Dendritic cell treated with granulocyte-macrophage colony-stimulating factor and Interleukin-4, amounts not matched to agents 40 ng/mL and 50 ng/mL, for 4 days (primary cell): ENCODE data around the gene ANKRD28.
"Not testable (repeated sequence)": the region's sequence is repeated elsewhere in the genome, so short reads cannot be mapped to it uniquely, and the experiment has no call there.

Experiments
- H3K27ac Mint-ChIP-seq: one replicate; pipeline ENCODE4 v1.8.0; 2022; ENCODE audit warnings: mild to moderate bottlenecking, mixed read lengths
- H3K27me3 Mint-ChIP-seq: one replicate; pipeline ENCODE4 v1.8.0; 2022; ENCODE audit warnings: mild to moderate bottlenecking, mixed read lengths
- H3K36me3 Mint-ChIP-seq: one replicate; pipeline ENCODE4 v1.8.0; 2022; ENCODE audit warnings: low read depth, mixed read lengths
- H3K4me1 Mint-ChIP-seq: one replicate; pipeline ENCODE4 v1.8.0; 2022; ENCODE audit warnings: low read depth, mixed read lengths
- H3K4me3 Mint-ChIP-seq: one replicate; pipeline ENCODE4 v1.8.0; 2022; ENCODE audit warnings: mild to moderate bottlenecking, moderate library complexity, mixed read lengths
- H3K9me3 Mint-ChIP-seq: one replicate; pipeline ENCODE4 v1.8.0; 2022; ENCODE audit warnings: mixed read lengths
- intact Hi-C: fragments of 100-400 bp; cut with micrococcal nuclease; formaldehyde crosslinking; loops from one replicate; pipeline ENCODE4 v1.15.0; 2022

Gene ANKRD28

DNA sequence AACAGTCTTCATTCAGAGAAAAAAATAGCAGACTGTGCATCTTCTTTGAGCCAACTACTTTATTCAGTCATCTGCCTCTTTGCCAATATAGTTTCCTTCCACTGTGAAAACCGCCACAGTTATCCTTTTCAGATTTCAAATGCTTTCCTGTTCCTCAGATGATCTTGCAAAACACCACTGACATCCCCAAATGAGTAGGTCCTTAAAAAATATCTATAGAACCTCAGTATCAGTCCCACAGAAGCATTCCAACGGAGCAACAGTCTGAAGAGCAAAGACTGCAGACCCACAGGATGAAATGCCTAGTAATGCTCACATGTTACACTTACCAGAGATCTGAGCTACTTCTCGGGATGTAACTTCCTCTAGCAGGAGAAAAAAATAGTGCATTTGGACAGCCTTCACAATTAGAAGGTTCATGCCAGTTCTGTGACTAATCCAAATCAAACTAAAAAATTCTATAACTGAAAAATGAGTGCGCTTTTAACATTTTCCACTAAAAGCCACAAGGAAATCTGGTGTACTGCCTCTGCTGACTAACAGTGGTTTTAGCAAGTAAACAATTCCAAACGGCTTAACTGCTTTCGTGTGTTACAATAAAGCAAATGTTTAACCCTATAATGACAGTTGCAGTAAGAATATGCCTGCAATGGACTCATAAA lies at the start of gene ANKRD28:
TSS of gene ANKRD28 (minus strand) at position 338 of the 662 bp plus-strand sequence. CDS start 1,458 bp downstream, outside the sequence.
- H3K4me1 Mint-ChIP-seq = peaks cover 45% of the 10 kb centered on the region
- H3K4me3 Mint-ChIP-seq = peak within 1 kb of the TSS; percentile 72
- no peaks in the 10 kb centered on the region for H3K27me3 Mint-ChIP-seq
- H3K27ac Mint-ChIP-seq = peak within 1 kb of the TSS; percentile 90
- H3K9me3 Mint-ChIP-seq = peaks cover 4% of the 10 kb centered on the region
- intact Hi-C loops = no loop called here
- H3K36me3 Mint-ChIP-seq = no peaks in the 10 kb centered on the region

DNA sequence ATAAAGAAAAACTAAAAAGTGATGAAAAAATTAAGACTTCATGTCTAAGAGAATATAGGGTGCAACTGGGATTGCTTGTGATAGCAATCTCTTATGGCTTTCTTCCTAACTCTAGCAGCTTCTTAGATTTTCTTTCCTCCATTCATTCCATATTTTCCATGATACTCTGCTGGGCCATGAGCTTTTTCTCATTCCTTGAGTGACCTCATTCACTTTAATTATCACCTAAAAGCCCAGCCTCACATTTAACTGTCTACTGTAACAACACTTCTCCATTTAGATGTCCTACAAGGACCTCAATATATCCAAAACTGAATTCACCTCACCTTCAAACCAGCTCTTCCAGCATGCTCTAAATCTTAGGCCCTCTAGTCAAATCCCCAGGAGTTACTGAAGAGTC lies 49.5 kb upstream of the ANKRD28 start:
- H3K27ac Mint-ChIP-seq = no peak overlapping the region
- H3K36me3 Mint-ChIP-seq = no peaks in the 10 kb centered on the region
- no peak overlapping the region for H3K4me3 Mint-ChIP-seq
- H3K27me3 Mint-ChIP-seq = no peaks in the 10 kb centered on the region
- H3K9me3 Mint-ChIP-seq = no peaks in the 10 kb centered on the region
- H3K4me1 Mint-ChIP-seq = no peaks in the 10 kb centered on the region
- intact Hi-C loops = no loop called here

DNA sequence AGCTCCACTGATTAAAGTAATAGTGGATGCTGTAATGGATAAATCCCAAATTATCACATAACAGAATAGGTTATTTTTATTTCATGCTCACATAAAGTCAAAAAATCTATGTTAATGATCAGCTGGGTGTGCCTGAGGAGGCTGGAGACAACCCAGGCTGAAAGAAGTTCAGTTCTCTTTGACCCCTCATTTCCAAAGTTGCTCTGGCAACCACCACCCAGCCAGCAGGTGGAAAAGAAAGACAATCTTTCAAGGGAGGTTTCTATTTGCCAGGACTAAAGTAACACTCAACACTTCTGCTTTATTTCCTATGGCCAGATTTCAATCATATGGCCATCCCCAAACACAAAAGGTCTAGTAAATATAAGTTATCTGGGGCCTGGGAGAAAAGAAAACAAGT lies 48.8 kb upstream of the ANKRD28 start:
- Mint-ChIP-seq H3K27me3 (no peaks in the 10 kb centered on the region), H3K36me3 (no peaks in the 10 kb centered on the region), H3K4me3 (no peak overlapping the region), H3K27ac (no peak overlapping the region), H3K9me3 (peaks cover under 1% of the 10 kb centered on the region), H3K4me1 (no peaks in the 10 kb centered on the region)
- intact Hi-C loops = no loop called here

DNA sequence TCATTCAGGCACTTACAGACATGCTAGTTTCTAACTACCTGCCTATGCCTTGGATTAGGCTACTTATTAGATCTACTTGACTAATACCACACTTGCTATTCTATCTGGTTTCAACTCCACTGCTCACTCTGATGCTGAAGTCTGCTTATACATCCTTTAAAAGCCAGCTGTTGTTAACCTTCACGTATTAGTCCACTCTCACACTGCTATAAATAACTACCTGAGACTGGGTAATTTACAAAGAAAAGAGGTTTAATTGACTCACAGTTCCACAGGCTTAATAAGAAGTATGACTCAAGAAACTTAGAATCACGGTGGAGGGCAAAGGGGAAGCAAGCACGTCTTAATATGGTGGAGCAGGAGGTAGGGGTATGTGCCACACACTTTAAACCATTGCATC lies 47.7 kb upstream of the ANKRD28 start:
- Mint-ChIP-seq H3K9me3 (peaks cover 12% of the 10 kb centered on the region), H3K36me3 (no peaks in the 10 kb centered on the region), H3K4me3 (no peak overlapping the region), H3K4me1 (no peaks in the 10 kb centered on the region), H3K27ac (no peak overlapping the region), H3K27me3 (no peaks in the 10 kb centered on the region)
- intact Hi-C loops = no loop called here

DNA sequence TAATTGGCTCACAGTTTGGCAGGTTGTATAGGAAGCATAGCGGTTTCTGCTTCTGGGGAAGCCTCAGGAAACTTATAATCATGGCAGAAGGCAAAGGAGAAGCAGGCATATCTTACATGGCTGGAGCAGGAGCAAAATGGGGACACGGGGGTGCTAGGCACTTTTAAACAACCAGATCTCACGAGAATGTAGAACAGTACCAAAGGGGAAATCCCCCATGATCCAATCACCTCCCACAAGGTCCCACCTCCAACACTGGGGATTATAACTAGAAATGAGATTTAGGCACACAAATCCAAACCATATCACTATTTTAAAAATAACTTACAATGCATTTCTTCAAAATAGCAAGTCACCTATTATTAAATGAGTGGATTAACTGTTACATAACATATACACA lies 47.1 kb upstream of the ANKRD28 start:
- no peak overlapping the region for H3K27ac Mint-ChIP-seq
- no peaks in the 10 kb centered on the region for H3K4me1 Mint-ChIP-seq
- no peak overlapping the region for H3K4me3 Mint-ChIP-seq
- H3K9me3 Mint-ChIP-seq = peaks cover 18% of the 10 kb centered on the region
- no peaks in the 10 kb centered on the region for H3K27me3 Mint-ChIP-seq
- intact Hi-C loops = no loop called here
- H3K36me3 Mint-ChIP-seq = no peaks in the 10 kb centered on the region

DNA sequence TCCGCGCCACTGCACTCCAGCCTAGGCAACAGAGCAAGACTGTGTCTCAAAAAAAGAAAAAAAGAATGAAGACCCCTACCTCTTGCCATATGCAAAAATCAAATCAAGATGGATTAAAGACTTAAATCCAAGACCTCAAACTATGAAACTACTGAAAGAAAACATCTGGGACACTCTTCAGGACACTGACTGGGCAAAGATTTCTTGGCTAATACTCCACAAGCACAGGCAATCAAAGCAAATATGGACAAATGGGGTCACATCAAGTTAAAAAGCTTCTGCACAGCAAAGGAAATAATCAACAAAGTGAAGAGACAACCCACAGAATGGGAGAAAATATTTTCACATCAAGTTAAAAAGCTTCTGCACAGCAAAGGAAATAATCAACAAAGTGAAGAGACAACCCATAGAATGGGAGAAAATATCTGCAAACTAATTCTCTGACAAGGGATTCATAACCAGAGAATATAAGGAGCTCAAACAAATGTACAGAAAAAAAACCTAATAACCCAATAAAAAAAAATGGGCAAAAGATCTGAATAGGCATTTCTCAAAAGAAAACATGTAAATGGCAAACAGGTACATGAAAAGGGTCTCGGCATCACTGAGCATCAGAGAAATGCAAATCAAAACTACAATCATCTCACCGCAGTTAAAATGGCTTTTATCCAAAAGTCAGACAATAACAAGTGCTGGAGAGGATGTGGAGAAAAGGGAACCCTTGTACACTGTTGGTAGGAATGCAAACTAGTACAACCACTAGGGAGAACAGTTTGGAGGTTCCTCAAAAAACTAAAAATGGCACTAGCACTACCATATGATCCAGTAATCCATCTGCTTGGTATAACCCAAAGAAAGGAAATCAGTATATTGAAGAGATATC lies 43.6 kb upstream of the ANKRD28 start:
- H3K27me3 Mint-ChIP-seq, H3K4me3 Mint-ChIP-seq, H3K27ac Mint-ChIP-seq, H3K4me1 Mint-ChIP-seq, H3K36me3 Mint-ChIP-seq, intact Hi-C loops: not testable (repeated sequence)
- H3K9me3 Mint-ChIP-seq = peaks cover 26% of the 10 kb centered on the region

DNA sequence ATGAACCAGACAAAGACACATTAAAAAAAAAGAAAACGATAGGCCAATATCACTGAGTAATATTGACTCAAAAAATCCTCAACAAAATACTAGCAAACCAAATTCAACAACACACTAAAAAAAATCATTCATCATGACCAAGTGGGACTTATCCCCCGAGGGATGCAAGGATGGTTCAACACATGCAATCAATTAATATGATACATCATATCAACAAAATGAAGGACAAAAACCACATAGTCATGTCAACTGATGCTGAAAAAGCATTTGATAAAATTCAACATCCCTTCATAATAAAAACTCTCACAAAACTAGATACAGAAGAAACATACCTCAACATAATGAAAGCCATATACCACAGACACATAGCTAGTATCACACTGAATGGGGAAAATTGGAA lies 41.8 kb upstream of the ANKRD28 start:
- no peak overlapping the region for H3K4me3 Mint-ChIP-seq
- intact Hi-C loops = no loop called here
- H3K27ac Mint-ChIP-seq = no peak overlapping the region
- no peaks in the 10 kb centered on the region for H3K36me3 Mint-ChIP-seq
- peaks cover 26% of the 10 kb centered on the region for H3K9me3 Mint-ChIP-seq
- H3K27me3 Mint-ChIP-seq = no peaks in the 10 kb centered on the region
- H3K4me1 Mint-ChIP-seq = no peaks in the 10 kb centered on the region

DNA sequence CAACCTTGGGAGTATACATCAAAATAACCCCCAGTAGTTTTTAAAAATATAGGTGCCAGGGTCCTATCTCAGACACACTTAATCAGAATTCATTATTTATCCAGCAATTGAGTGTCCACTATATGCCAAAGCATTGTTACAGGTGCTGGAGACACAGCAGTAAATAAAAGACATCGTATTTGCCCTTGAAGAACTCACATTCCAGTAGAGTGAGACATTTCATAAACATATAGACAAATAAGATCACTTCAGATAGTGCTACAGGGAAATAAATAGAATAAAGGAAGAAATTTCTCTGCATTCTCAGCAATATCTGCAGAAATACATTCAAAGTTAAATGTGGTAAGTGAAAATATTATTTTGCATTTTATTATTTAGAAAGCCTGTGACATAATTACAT lies 34.1 kb upstream of the ANKRD28 start:
- H3K27me3 Mint-ChIP-seq = no peaks in the 10 kb centered on the region
- no peaks in the 10 kb centered on the region for H3K4me1 Mint-ChIP-seq
- no peaks in the 10 kb centered on the region for H3K36me3 Mint-ChIP-seq
- no peak overlapping the region for H3K4me3 Mint-ChIP-seq
- intact Hi-C loops = no loop called here
- no peaks in the 10 kb centered on the region for H3K9me3 Mint-ChIP-seq
- H3K27ac Mint-ChIP-seq = no peak overlapping the region

DNA sequence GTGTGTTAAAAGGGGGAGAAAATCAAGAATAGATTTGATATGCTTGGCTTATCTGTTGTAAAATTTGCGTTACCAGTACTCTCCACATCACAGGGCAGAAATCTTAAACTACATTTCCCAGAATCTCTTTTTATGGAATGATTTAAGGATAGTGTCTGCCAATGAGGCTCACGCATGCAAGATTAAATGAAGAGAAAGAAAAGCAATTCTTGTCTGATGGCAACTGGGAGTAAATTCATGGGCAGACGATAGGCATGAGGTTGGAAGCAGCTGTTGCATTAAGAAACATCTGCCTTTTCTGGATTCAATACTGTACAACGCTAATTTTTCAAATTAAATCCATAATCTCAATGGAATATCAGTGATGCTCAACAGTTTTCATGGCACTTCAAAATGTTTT lies 27.2 kb upstream of the ANKRD28 start:
- H3K4me1 Mint-ChIP-seq = no peaks in the 10 kb centered on the region
- intact Hi-C loops = no loop called here
- no peak overlapping the region for H3K4me3 Mint-ChIP-seq
- H3K36me3 Mint-ChIP-seq = no peaks in the 10 kb centered on the region
- no peaks in the 10 kb centered on the region for H3K27me3 Mint-ChIP-seq
- no peak overlapping the region for H3K27ac Mint-ChIP-seq
- no peaks in the 10 kb centered on the region for H3K9me3 Mint-ChIP-seq

DNA sequence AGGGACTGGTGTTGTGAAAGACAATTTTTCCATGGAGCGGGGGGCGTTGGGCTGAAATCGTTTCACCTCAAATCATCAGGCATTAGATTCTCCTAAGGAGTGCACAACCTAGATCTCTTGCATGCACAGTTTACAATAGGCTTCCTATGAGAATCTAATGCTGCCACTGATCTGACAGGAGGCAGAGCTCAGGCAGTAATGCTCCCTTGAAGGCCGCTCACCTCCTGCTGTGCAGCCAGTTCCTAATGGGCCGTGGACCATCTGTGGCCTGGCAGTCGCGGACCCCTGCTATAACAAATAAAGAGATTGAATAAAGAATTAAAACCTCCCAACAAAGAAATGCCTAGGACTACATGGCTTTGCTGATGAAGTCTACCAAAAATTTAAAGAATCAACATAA lies 25.3 kb upstream of the ANKRD28 start:
- no peak overlapping the region for H3K27ac Mint-ChIP-seq
- H3K36me3 Mint-ChIP-seq = no peaks in the 10 kb centered on the region
- intact Hi-C loops = no loop called here
- H3K27me3 Mint-ChIP-seq = no peaks in the 10 kb centered on the region
- H3K9me3 Mint-ChIP-seq = no peaks in the 10 kb centered on the region
- H3K4me1 Mint-ChIP-seq = no peaks in the 10 kb centered on the region
- no peak overlapping the region for H3K4me3 Mint-ChIP-seq

DNA sequence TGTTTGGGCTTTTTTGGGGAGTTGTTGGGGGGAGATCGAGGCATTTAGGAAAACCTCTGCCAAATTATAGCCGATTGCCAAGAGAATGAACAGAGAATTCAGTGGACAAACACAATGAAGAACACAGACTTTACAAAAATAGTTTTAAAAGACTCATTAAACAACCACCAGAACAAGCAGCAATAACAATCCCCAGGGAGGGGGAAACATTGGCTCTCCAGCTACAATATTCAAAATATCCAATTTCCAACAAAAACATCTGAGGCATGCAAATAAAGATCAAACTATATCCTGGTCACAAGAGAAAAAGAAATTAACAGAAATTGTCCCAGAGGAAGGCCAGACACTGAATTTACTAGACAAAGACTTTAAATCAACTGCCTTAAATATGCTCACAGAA lies 24.5 kb upstream of the ANKRD28 start:
- Mint-ChIP-seq H3K27me3 (no peaks in the 10 kb centered on the region), H3K4me1 (no peaks in the 10 kb centered on the region), H3K4me3 (no peak overlapping the region), H3K36me3 (no peaks in the 10 kb centered on the region), H3K9me3 (no peaks in the 10 kb centered on the region), H3K27ac (no peak overlapping the region)
- intact Hi-C loops = no loop called here

DNA sequence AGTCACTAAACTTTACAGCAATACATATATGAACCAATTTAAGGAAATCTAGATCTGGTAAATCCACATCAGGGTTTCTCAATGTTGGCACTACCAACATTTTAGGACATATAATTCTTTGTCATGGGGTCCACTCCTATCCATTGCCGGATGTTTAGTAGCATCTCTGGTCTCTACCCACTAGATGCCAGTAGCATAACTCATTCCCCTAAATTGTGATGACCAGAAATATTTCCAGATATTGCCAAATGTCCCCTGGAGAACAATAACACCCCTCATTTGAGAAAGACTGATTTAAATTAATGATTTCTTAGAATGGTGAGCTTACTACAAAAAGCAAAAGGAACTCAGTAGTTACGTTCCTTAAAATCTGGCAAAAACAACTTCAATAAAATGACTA lies 23.1 kb upstream of the ANKRD28 start:
- Mint-ChIP-seq H3K4me3 (no peak overlapping the region), H3K9me3 (no peaks in the 10 kb centered on the region), H3K27ac (no peak overlapping the region), H3K4me1 (no peaks in the 10 kb centered on the region), H3K27me3 (no peaks in the 10 kb centered on the region), H3K36me3 (no peaks in the 10 kb centered on the region)
- intact Hi-C loops = no loop called here

DNA sequence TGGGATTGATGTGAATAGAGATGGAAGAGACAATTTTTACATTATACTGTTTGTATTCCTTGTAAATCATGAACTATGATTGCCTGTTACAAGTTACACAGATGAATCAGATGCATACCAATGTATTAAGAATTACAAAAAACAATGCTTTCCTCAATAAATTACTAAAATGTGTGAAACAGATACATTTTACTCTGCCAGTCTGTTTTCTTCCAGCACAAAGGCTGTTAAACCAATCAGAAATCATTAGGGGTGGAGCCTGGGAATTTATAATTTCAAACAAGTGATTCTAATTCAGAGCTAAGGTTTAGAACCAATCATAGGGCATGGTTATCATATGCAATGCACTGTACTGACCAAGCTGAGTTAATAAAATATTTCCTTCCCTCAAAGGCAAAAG lies 21.8 kb upstream of the ANKRD28 start:
- H3K4me1 Mint-ChIP-seq = no peaks in the 10 kb centered on the region
- intact Hi-C loops = loop anchor here (5.0 kb wide), 1 partner anchor 358 kb away; no protein-coding TSS in a partner anchor

DNA sequence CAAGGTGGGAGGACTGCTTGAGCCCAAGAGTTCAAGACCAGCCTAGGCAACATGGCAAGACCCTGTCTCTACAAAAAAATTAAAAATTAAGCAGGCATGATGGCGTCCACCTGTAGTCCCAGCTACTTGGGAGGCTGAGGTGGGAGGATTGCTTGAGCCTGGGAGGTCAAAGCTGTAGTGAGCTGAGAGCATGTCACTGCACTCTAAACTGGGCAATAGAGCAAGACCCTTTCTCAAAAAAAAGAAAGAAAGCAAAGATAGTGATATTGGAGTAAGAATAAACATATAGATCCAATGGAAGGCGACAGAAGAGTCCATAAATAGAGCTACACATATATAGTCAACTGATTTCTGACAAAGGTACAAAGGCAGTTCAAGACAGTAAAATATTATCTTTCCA lies 21.3 kb upstream of the ANKRD28 start:
- H3K27ac Mint-ChIP-seq = no peak overlapping the region
- H3K9me3 Mint-ChIP-seq = no peaks in the 10 kb centered on the region
- H3K36me3 Mint-ChIP-seq = no peaks in the 10 kb centered on the region
- H3K27me3 Mint-ChIP-seq = no peaks in the 10 kb centered on the region
- intact Hi-C loops = loop anchor here (5.0 kb wide), 1 partner anchor 358 kb away; no protein-coding TSS in a partner anchor
- no peaks in the 10 kb centered on the region for H3K4me1 Mint-ChIP-seq
- no peak overlapping the region for H3K4me3 Mint-ChIP-seq

More for the DNA sequence above, 21.8 kb upstream of the ANKRD28 start:
- no peaks in the 10 kb centered on the region for H3K9me3 Mint-ChIP-seq
- H3K27ac Mint-ChIP-seq = no peak overlapping the region
- no peaks in the 10 kb centered on the region for H3K27me3 Mint-ChIP-seq
- no peaks in the 10 kb centered on the region for H3K36me3 Mint-ChIP-seq
- no peak overlapping the region for H3K4me3 Mint-ChIP-seq
